HG02610 (cell line): ENCODE measurements around the gene HTR7.
"Not testable (repeated sequence)": the region's sequence is repeated elsewhere in the genome, so short reads cannot be mapped to it uniquely, and the experiment has no call there.

Experiments used
- ATAC-seq: cut with Tn5 transposase; IDR thresholded peaks from one replicate; pipeline ENCODE4 v1.9.1; 2021; ENCODE audit warnings: mild to moderate bottlenecking, moderate library complexity; ENCODE audit not compliant: unreplicated experiment

Gene HTR7

GRCh38 chr10:90859321-90859751, 1.5 kb upstream of the HTR7 start:
- no peak for ATAC-seq

DNA sequence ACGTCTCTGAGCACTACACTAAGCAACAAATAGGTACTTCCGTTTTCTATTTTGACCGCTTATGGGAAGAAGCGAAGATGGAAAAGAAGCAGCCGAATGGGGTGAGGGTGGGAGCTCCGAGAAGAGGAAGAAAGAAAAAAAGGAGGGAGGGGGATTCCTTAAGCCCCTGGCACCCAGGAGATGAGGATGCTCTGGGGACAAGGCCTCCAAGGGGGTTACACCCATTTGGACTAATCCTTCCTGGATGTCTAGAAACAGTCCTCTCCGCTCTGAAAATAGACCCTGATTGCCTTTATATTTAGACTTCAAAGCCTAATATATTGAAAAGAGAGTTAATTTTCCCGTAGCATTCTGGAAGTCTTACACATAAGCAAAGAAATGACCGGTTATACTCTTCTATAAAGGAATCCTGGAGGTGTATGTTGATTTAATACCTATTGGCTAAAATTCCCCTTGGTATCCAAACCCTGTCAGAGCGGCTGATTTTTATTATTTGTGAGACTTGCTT, 676 bp upstream of the HTR7 start:
- no peak for ATAC-seq

GRCh38 chr10:90856964-90857634, 740 bp downstream of the HTR7 start:
- ATAC-seq = no peak

DNA sequence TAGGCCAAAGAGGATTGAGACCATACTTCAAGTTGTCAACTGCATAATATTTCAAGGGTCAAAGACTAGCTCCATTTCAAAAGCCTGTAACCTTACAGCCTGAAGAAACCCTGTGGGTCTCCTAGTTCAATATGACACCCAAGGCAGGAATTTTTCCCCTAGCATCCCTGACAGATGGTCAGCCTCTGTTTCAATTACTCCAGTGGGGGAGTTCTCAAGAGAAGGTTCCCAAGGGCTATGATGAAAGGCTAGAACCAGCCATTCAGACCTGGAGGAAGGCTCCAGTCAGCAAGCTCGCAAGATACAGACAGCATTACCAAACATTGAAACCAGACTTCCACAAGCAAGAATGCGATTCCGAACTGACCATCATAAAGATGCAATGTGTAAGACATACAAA, 1.6 kb downstream of the HTR7 start:
- no peak for ATAC-seq

- no peak for ATAC-seq
Observed at GRCh38 chr10:90855126-90855525, 2.7 kb downstream of the HTR7 start.

GRCh38 chr10:90849956-90850749, 7.7 kb downstream of the HTR7 start:
- no peak for ATAC-seq

DNA sequence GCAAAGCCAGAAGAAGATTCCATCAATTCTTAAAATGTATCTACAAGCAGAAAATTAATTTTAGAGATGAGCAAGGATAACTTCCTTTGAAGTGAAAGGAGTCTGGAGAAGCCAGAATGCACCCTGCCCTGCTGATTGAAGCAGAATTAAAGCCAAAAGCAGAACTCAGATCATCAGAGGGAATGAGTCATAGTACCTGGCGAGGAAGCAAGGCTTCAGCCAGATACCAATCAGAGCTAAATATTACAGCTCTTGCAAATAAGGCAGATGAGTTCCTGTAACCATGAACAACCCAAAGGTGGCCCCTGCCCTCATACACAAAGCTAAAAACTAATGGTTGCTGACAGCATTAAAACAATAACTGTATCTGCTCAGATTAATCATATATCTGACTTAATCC, 10.4 kb downstream of the HTR7 start:
- ATAC-seq = no peak

DNA sequence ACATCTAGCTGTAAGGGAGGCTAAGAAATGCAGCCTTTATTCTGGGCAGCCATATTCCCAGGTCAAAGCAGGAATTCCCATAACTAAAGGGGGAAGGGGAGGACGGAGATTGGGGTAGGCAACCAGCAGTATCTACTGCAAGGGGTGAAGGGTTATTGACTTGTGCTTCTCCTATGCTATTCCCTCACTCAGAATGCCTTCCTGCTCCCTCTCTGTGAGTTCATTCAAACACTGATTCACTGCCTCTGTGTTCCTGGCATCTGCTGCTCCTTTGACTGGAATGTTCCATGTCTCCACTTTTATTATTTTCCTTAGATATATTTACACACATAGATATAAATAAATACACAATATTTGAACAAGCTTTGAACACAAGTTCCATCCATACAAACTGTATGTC, 11.1 kb downstream of the HTR7 start:
- no peak for ATAC-seq

- ATAC-seq = no peak
Observed at GRCh38 chr10:90845726-90846125, 12.1 kb downstream of the HTR7 start.

GRCh38 chr10:90842725-90843124, 15.1 kb downstream of the HTR7 start:
- no peak for ATAC-seq

DNA sequence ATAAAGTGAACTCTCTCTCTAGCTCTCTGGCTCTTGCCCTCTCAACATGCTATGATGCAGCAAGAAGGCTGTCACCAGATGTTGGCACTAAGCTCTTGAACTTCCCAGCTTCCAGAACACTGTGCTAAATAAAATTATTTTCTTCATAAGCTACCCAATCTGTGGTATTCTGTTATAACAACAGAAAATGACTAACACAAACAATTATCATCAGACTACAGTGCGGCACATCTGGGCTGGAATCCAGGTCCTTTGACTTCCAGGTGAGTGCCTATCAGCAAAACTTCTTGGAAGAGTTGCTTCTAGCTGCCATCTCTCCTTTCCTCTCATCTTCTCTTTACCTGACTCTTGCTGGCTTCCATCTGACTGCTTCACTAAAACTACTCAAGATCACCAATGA, 20.4 kb downstream of the HTR7 start:
- no peak for ATAC-seq

DNA sequence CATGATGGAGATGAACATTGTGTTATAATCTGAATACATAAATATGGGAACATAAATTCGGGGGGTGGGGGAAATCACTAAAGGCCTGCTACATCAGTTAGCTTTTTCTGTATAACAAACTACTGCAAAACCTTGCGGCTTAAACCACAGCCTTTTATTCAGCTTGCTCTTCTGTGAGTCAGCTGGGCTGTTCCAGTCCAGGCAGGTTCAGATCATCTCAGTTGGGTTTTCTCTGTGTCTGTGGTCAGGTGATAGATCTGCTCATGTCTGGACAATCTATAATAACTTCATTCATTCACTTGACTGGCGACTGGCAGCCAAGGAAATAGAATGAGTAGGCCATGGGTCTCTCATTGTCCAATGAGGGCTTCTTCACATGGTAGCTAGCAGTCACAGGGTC, 23.5 kb downstream of the HTR7 start:
- ATAC-seq = no peak

- no peak for ATAC-seq
Observed at GRCh38 chr10:90832111-90832510, 25.7 kb downstream of the HTR7 start.

DNA sequence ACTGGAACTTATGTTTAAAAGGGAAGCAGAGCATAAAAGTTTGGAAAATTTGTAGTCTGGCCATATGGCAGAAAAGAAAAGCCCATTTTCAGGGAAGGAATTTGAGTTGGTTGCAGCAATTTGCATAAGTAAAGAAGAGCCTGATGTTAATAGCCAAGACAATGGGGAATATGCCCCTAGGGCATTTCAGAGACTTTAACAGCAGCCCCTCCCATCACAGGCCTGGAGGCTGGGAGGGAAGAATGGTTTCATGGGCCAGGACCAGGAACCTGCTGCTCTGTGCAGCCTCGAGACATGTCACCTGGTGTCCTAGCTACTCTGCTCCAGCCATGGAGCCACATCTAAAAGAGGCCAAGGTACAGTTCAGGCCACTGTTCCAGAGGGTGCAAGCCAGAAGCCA, 35.3 kb downstream of the HTR7 start:
- no peak for ATAC-seq

GRCh38 chr10:90821864-90822263, 36.0 kb downstream of the HTR7 start:
- ATAC-seq = not testable (repeated sequence)

DNA sequence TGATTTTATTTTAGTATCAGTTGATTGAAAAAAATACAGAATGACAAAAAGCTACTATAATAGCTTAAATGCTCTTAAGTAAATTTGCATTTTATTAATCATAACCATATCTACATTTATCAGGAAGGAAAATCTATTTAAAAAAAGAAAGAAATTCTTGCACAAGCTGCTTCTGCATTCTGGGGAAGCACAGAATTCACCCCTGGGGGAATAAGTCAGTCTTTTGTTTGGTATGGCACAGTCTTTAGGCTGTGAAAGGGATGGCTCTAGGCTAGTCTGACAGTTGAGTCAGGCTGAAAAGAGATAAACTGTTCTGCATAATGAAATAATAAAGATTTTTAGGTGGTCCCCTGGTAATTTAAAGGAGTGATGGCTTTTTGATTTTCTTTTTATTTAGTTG, 37.9 kb downstream of the HTR7 start:
- no peak for ATAC-seq

GRCh38 chr10:90818736-90819135, 39.1 kb downstream of the HTR7 start:
- ATAC-seq = no peak

GRCh38 chr10:90817128-90817889, 40.5 kb downstream of the HTR7 start:
- no peak for ATAC-seq

- no peak for ATAC-seq
Observed at GRCh38 chr10:90816466-90816865, 41.4 kb downstream of the HTR7 start.

DNA sequence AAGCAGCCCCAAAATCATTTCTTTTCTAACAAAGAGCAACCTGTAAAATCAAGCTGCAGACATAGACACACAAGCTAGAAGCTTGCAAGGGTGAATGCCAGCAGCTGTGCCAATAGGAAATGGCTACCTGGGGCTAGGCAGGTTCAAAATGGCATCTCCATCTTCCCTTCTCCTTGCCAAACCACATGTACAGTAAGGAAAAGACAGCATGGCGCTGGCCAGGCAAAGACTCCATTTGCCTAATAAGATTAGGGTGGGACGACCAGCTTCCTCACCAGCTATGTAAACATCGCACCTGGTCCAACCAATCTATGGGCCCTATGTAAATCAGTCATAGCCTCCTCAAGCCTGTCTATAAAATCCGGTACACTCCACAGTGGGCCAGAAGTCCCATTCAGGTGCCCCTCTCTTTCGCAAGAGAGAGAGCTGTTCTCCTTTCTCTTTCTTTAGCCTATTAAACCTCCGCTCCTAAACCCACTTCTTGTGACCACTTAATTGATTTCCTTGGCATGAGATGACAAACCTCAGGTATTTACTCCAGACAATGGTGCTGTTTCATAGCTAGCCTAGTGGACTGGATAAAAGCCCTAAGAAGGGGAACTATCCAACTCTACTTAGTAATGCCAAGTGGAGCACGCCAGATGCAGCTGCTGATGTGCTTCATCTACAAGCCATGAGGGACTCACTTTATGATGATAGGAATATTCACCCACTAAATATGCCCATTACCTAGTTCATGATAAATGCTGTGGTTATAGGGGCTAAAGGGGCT, 44.1 kb downstream of the HTR7 start:
- no peak for ATAC-seq

DNA sequence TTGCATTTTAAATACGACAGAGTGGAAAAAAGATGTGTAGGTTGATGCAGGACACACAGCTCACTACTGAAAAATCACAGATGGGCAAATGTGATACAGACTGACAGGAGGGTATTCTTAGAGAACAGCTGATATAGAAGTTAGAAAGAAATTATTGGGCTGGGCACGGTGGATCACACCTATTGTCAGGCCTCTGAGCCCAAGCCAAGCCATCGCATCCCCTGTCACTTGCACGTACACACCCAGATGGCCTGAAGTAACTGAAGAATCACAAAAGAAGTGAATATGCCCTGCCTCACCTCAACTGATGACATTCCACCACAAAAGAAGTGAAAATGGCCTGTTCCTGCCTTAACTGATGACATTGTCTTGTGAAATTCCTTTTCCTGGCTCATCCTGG, 50.7 kb downstream of the HTR7 start:
- not testable (repeated sequence) for ATAC-seq
